Measurements from ENCODE around the gene ARHGAP31. TPM values are rescaled to one million over a fixed set of nuclear protein-coding genes. Genes with fewer than 3 reads are reported as not detected.

The ARHGAP31 gene
- total RNA-seq, 1 experiment from 2014 or later: 12.0 TPM

DNA sequence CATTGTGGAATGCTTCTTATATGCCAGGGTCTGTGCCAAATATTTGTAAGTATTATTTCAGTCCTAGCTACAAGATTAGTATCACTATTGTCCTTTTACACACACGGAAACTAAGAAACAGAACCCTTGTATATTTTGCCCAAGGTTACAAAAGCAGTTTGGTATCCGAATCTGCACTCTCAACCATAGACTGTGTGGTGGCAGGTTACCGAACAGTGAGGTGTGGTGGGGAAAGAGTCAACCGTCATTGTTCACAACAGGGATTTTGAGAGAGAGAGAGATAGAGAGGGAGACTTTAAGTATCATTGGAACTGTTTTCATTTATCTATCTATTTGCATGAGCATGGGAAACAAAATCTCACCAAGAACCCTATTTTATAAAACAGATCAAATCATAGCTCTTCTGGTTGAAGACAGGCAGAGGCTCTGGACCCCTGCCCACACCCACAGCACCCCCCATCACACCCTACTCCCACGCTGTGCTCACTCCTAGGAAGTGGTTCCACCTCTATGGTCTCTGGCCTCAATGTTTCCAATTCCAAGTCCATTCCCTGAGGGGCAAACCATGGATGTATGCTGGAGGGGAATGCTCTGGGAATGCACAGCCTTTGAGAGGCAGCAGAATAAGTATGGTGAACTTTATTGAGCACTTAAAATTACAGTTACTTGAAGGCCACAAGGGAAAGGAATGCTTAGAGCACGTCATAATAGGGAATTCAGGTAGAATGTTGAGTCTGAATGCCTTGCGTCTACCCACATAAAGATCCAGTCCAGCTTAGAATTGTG is 69.0 kb downstream of the ARHGAP31 start:
- Histone ChIP-seq H3K9me3 (ENCODE audit: low read depth, low read length, poor library complexity, severe bottlenecking) (no peaks in the 10 kb centered on the region), H3K27ac (ENCODE audit: low read depth, low read length, poor library complexity, severe bottlenecking) (no peak overlapping the region), H3K36me3 (ENCODE audit: insufficient read depth, low read length, poor library complexity, severe bottlenecking) (no peaks in the 10 kb centered on the region), H3K4me1 (ENCODE audit: insufficient read depth, low read length, poor library complexity, severe bottlenecking) (peaks cover 18% of the 10 kb centered on the region), H3K27me3 (replicated peaks; ENCODE audit: insufficient read depth, low read depth, low read length, poor library complexity) (no peaks in the 10 kb centered on the region), H3K4me3 (ENCODE audit: low read depth, low read length, poor library complexity, severe bottlenecking) (no peak overlapping the region)
- CTCF ChIA-PET: no interaction called here
- no peak for DNase-seq (ENCODE audit: low spot score)
- BruUV-seq (replicated peaks): no TSS peak
- POLR2A ChIA-PET (ENCODE audit: low non-redundant PET): no interaction called here
- TF ChIP-seq, protein P1, sequence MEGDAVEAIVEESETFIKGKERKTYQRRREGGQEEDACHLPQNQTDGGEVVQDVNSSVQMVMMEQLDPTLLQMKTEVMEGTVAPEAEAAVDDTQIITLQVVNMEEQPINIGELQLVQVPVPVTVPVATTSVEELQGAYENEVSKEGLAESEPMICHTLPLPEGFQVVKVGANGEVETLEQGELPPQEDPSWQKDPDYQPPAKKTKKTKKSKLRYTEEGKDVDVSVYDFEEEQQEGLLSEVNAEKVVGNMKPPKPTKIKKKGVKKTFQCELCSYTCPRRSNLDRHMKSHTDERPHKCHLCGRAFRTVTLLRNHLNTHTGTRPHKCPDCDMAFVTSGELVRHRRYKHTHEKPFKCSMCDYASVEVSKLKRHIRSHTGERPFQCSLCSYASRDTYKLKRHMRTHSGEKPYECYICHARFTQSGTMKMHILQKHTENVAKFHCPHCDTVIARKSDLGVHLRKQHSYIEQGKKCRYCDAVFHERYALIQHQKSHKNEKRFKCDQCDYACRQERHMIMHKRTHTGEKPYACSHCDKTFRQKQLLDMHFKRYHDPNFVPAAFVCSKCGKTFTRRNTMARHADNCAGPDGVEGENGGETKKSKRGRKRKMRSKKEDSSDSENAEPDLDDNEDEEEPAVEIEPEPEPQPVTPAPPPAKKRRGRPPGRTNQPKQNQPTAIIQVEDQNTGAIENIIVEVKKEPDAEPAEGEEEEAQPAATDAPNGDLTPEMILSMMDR (conservative IDR thresholded peaks at IDR 0.05; ENCODE audit: low read depth, low read length): no peak
- TF ChIP-seq EZH2 (IDR thresholded peaks at IDR 0.05; ENCODE audit: borderline replicate concordance, low read depth, low read length, poor library complexity, severe bottlenecking): no peak
- intact Hi-C loops (cut with micrococcal nuclease; ENCODE audit: unreplicated experiment): no loop called here

DNA sequence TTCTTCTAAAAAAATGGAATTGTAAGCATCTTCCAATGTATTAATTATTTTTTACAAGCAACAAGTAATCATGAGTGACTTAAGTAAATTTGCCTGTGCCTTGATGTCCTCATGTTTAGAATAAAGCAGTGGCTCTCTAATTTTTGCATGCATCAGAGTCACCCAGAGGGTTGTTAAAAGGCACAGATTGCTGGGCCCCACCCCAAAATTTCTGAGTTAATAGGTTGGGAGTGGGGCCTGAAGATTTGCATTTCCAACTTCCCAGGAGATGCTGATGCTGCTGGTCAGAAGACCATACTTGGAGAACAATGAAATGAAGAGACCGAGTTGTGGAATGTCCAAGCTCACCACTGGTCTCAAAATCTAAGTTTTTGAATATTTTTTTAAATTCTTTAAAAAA is 70.2 kb downstream of the ARHGAP31 start:
- Histone ChIP-seq H3K9me3 (ENCODE audit: low read depth, low read length, poor library complexity, severe bottlenecking) (no peaks in the 10 kb centered on the region), H3K27me3 (replicated peaks; ENCODE audit: insufficient read depth, low read depth, low read length, poor library complexity) (no peaks in the 10 kb centered on the region), H3K4me1 (ENCODE audit: insufficient read depth, low read length, poor library complexity, severe bottlenecking) (peaks cover 18% of the 10 kb centered on the region), H3K27ac (ENCODE audit: low read depth, low read length, poor library complexity, severe bottlenecking) (no peak overlapping the region), H3K4me3 (ENCODE audit: low read depth, low read length, poor library complexity, severe bottlenecking) (no peak overlapping the region), H3K36me3 (ENCODE audit: insufficient read depth, low read length, poor library complexity, severe bottlenecking) (no peaks in the 10 kb centered on the region)
- TF ChIP-seq, protein P1 (conservative IDR thresholded peaks at IDR 0.05; ENCODE audit: low read depth, low read length): no peak
- no peak for TF ChIP-seq EZH2 (IDR thresholded peaks at IDR 0.05; ENCODE audit: borderline replicate concordance, low read depth, low read length, poor library complexity, severe bottlenecking)
- no peak for DNase-seq (ENCODE audit: low spot score)
- CTCF ChIA-PET: no interaction called here
- POLR2A ChIA-PET (ENCODE audit: low non-redundant PET): no interaction called here
- no TSS peak for BruUV-seq (replicated peaks)
- intact Hi-C loops (cut with micrococcal nuclease; ENCODE audit: unreplicated experiment): no loop called here

GRCh38 chr3:119365418-119365817 is 71.2 kb downstream of the ARHGAP31 start:
- intact Hi-C loops (cut with micrococcal nuclease; ENCODE audit: unreplicated experiment): no loop called here
- TF ChIP-seq EZH2 (IDR thresholded peaks at IDR 0.05; ENCODE audit: borderline replicate concordance, low read depth, low read length, poor library complexity, severe bottlenecking): no peak
- TF ChIP-seq, protein P1 (conservative IDR thresholded peaks at IDR 0.05; ENCODE audit: low read depth, low read length): no peak
- Histone ChIP-seq H3K27me3 (replicated peaks; ENCODE audit: insufficient read depth, low read depth, low read length, poor library complexity) (no peaks in the 10 kb centered on the region), H3K9me3 (ENCODE audit: low read depth, low read length, poor library complexity, severe bottlenecking) (no peaks in the 10 kb centered on the region), H3K36me3 (ENCODE audit: insufficient read depth, low read length, poor library complexity, severe bottlenecking) (no peaks in the 10 kb centered on the region), H3K27ac (ENCODE audit: low read depth, low read length, poor library complexity, severe bottlenecking) (no peak overlapping the region), H3K4me3 (ENCODE audit: low read depth, low read length, poor library complexity, severe bottlenecking) (no peak overlapping the region), H3K4me1 (ENCODE audit: insufficient read depth, low read length, poor library complexity, severe bottlenecking) (peaks cover 18% of the 10 kb centered on the region)
- ChIA-PET POLR2A (ENCODE audit: low non-redundant PET) (no interaction called here), CTCF (interaction anchor here (1.0 kb wide), 1 partner anchor 12 kb away, joined by 3 read pairs; no protein-coding TSS in a partner anchor)
- no TSS peak for BruUV-seq (replicated peaks)
- DNase-seq (ENCODE audit: low spot score): peak; percentile 80
